Right lobe of liver (tissue), 6 donors: ENCODE data around the gene SLC22A5. TPM values are rescaled to one million over a fixed set of nuclear protein-coding genes. Genes with fewer than 3 reads are reported as not detected.

Experiments
- ATAC-seq, 4 donors: fragments of 200-7000 bp; cut with Tn5 transposase; one replicate each; pipeline ENCODE4 v1.9.1; 2020; ENCODE audit warnings: mild to moderate bottlenecking in 4 of 4, moderate library complexity in 4 of 4
- DNase-seq, 3 donors: peaks; one replicate each; pipeline ENCODE4 v3.0.0-alpha.2; 2020
- H3K27ac ChIP-seq, 3 donors: fragments of 200-600 bp; one replicate each; pipeline ENCODE4 v1.8.0; 2022
- H3K27me3 ChIP-seq, 2 donors: fragments of 200-600 bp; one replicate each; pipeline ENCODE4 v1.8.0; 2022
- H3K36me3 ChIP-seq, 4 donors: fragments of 200-600 bp; sonication (generic) in 1 of 4; one replicate each; pipeline versions ENCODE4 v1.5.1 to v1.8.0; 2017 to 2022; ENCODE audit warnings: control low read depth in 1 of 4
- H3K4me1 ChIP-seq, 4 donors: fragments of 200-600 bp; sonication (generic) in 1 of 4; one replicate each; pipeline versions ENCODE4 v1.5.1 to v1.8.0; 2017 to 2022; ENCODE audit warnings: control low read depth in 1 of 4
- H3K4me3 ChIP-seq, 3 donors: fragments of 200-600 bp; one replicate each; pipeline ENCODE4 v1.8.0; 2022
- H3K9me3 ChIP-seq, 4 donors: fragments of 200-600 bp; sonication (generic) in 1 of 4; one replicate each; pipeline versions ENCODE4 v1.5.1 to v1.8.0; 2017 to 2022; ENCODE audit warnings: control low read depth in 1 of 4
- POLR2A ChIP-seq: fragments of 450-650 bp; IDR thresholded peaks from one replicate; pipeline ENCODE4 v1.6.1; 2017; ENCODE audit warnings: antibody characterized with exemption, mild to moderate bottlenecking
- WGBS: methylation state at CpG from one replicate; pipeline ENCODE4 v1.1.6; 2018; ENCODE audit warnings: low coverage, low lambda C conversion rate; ENCODE audit not compliant: insufficient coverage; ENCODE audit errors: missing lambda C conversion rate; 5-methylcytosine and 5-hydroxymethylcytosine counted together
- intact Hi-C, 2 donors: fragments of 100-400 bp; cut with DNase I; formaldehyde crosslinking; loops; one replicate each; pipeline versions ENCODE4 v1.11.2 to v1.14.1; 2022
- total RNA-seq, 6 experiments: library from RNA; depleted of rRNA in 2 of 6; stranded (reverse); fragments of >200 nt in 2 of 6; fragmentation: NEBNext Ultra II Directional in 3 of 6; extraction: Animal tissue kit (Norgen Biotek cat#: 25700) in 3 of 6; gene quantifications; one replicate each; pipeline versions ENCODE4 v1.1.0 to v1.2.4, GENCODE V29; 2016 to 2023
- TF ChIP-seq, protein P1 (sequence below), 4 donors: fragments of 200-600 bp in 3 of 4; fragments of 450-650 bp in 1 of 4; IDR thresholded peaks; one replicate each; pipeline versions ENCODE4 v1.5.1 to v1.8.0; 2016 to 2022; ENCODE audit warnings: antibody characterized with exemption in 4 of 4, mild to moderate bottlenecking in 2 of 4
- donor health status: DM: no; HTN: yes; CAD: no.
- donor health status: DM: no; HTN: no; CAD: no.
- donor health status: DM: no; HTN: no; CAD: no.
- donor health status: DM: no; HTN: yes; CAD: no.
- donor health status: DM: no; HTN: yes; CAD: no.

SLC22A5 gene
- total RNA-seq, 6 experiments from 2014 or later = 4.7 to 11.1 (median 6.5) TPM

DNA sequence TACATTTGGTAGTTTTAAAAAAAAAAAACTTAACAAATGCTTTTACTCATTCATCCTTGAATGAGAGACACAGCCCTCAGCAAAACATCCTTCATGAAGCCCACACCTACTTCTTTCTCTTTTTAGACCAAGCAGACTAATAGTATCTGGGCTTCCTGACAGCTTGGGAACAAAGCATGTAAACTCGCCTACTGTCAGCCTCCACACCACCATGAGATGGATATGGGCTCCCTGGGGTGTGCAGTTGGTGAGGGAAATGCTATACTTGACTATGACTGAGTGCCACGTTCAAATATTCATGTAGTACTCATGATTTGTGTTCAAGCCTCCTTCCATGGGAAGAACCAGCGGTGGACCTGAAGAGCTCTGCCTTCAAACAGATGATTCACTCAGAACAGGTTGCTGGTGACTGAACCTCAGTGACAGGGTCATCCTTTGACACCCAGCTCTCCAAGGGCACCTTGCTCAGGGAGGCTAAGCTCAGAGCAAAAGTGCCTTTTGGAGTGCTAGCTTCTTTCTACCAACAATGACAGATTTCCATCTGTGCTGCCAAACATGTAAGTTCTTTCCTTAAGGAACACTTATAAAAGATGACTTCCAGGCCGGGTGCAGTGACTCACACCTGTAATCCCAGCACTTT is 36.8 kb downstream of the SLC22A5 start:
- DNase-seq (no peak), ATAC-seq (no peak)
- H3K27ac ChIP-seq = no peak overlapping the region

DNA sequence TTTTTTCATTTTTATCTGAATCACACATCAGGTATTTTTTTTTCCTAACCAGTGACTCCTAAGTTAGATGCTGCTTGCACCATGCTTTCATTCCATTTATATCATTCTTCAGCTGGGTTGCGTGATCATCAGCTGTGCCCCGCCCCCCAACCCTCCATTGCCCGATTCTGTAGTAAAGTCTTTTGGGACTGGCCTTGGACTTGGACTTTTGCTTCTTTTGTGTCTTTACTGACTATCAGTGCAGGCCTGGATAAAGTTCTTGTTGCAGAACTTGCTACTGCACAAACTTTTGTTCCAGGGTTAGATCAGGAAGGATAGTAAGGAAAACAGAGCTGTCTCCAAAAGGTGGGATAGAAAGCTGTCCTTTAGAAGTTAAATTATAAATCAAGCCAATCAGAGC is 38.5 kb downstream of the SLC22A5 start:
- Histone ChIP-seq H3K36me3 (no peaks in the 10 kb centered on the region), H3K27ac (peak overlapping the region in 1 of 3 donors; percentile 98), H3K27me3 (no peaks in the 10 kb centered on the region), H3K4me3 (no peak overlapping the region), H3K4me1 (peaks cover 0 to 42% (median 15%) of the 10 kb centered on the region in 4 donors), H3K9me3 (no peaks in the 10 kb centered on the region)
- 89% methylated on average over 3 of the region's 3 CpGs for WGBS
- intact Hi-C loops = no loop called here
- DNase-seq (no peak), ATAC-seq (no peak)
- TF ChIP-seq, protein P1, sequence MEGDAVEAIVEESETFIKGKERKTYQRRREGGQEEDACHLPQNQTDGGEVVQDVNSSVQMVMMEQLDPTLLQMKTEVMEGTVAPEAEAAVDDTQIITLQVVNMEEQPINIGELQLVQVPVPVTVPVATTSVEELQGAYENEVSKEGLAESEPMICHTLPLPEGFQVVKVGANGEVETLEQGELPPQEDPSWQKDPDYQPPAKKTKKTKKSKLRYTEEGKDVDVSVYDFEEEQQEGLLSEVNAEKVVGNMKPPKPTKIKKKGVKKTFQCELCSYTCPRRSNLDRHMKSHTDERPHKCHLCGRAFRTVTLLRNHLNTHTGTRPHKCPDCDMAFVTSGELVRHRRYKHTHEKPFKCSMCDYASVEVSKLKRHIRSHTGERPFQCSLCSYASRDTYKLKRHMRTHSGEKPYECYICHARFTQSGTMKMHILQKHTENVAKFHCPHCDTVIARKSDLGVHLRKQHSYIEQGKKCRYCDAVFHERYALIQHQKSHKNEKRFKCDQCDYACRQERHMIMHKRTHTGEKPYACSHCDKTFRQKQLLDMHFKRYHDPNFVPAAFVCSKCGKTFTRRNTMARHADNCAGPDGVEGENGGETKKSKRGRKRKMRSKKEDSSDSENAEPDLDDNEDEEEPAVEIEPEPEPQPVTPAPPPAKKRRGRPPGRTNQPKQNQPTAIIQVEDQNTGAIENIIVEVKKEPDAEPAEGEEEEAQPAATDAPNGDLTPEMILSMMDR (IDR thresholded peaks at IDR 0.05) = no peak
- TF ChIP-seq POLR2A = no peak

More for the DNA sequence above, 36.8 kb downstream of the SLC22A5 start:
- Histone ChIP-seq H3K4me1 (peaks cover 0 to 26% (median 11%) of the 10 kb centered on the region in 4 donors), H3K9me3 (no peaks in the 10 kb centered on the region), H3K27me3 (no peaks in the 10 kb centered on the region), H3K36me3 (no peaks in the 10 kb centered on the region), H3K4me3 (no peak overlapping the region)
- TF ChIP-seq, protein P1 (IDR thresholded peaks at IDR 0.05) = no peak
- TF ChIP-seq POLR2A = no peak
- intact Hi-C loops = no loop called here
- 100% methylated on average over 2 of the region's 4 CpGs for WGBS

DNA sequence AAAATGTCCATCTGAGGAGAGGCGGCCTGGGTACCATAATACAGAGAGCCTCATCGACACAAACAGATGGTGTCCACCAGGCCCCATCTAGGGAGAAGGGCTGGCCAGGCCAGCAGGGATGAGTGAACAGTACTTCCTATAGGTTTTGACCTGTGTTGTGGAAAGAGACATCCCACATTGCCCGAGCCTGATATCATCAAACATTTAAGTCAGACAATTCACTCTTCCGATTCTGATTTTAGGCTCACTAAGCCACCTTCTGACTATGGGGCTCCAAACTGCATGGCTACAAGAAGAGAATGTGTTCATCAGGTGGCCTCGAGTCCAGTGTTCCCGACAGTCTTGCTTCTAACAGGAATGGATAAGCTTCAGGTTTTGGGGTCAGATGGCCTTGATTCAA is 38.9 kb downstream of the SLC22A5 start:
- 65% methylated on average over 4 of the region's 6 CpGs for WGBS
- peaks cover 0 to 47% (median 17%) of the 10 kb centered on the region in 4 donors for H3K4me1 ChIP-seq
- intact Hi-C loops = no loop called here
- peak overlapping the region in 2 of 3 donors; percentile 33 to 98 for H3K27ac ChIP-seq
- no peak for ATAC-seq
- no peaks in the 10 kb centered on the region for H3K36me3 ChIP-seq
- TF ChIP-seq POLR2A = no peak
- TF ChIP-seq, protein P1 (IDR thresholded peaks at IDR 0.05) = no peak
- H3K9me3 ChIP-seq = no peaks in the 10 kb centered on the region
- no peak overlapping the region for H3K4me3 ChIP-seq
- H3K27me3 ChIP-seq = no peaks in the 10 kb centered on the region
- peak in 1 of 3 donors; percentile 24 for DNase-seq

DNA sequence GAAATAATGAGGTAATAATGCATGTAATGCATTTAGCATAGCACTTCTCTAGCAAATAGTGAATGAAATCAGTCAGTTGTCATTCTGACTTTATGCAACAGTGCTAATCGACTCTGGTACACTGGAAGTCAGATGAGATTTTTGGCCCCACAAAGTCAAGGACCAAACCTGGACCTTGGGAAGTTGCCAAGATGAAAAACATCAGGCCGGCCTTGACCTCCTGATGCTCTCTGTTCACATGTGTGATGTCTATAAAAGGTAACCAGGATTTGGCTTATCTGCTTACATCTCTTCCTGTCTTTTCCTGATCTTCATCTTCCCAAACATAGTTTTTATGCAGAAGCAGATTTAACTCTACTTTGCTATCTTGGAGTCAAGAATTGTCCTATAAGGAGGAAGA is 39.5 kb downstream of the SLC22A5 start:
- 18% methylated on average over 2 of the region's 2 CpGs for WGBS
- no peaks in the 10 kb centered on the region for H3K27me3 ChIP-seq
- H3K9me3 ChIP-seq = no peaks in the 10 kb centered on the region
- peak overlapping the region; percentile 98 to 99 (median 98) for H3K27ac ChIP-seq
- DNase-seq (peak in 2 of 3 donors; percentile 36 to 74), ATAC-seq (peak; percentile 21 to 57 (median 36))
- peaks cover 0 to 52% (median 20%) of the 10 kb centered on the region in 4 donors for H3K4me1 ChIP-seq
- H3K36me3 ChIP-seq = no peaks in the 10 kb centered on the region
- intact Hi-C loops = no loop called here
- no peak overlapping the region for H3K4me3 ChIP-seq
- no peak for TF ChIP-seq POLR2A
- TF ChIP-seq, protein P1 (IDR thresholded peaks at IDR 0.05) = no peak
